ENCODE results near the gene KCNG1.

Gene KCNG1

GRCh38 chr20:51011479-51011878, 11.4 kb downstream of the KCNG1 start:
- DNase-seq: no peak

GRCh38 chr20:51010932-51011331, 12.0 kb downstream of the KCNG1 start:
- DNase-seq: no peak

- DNase-seq: no peak
Measured at GRCh38 chr20:51010043-51010365, 12.9 kb downstream of the KCNG1 start.

- no peak for DNase-seq
Measured at GRCh38 chr20:51009303-51010042, 13.4 kb downstream of the KCNG1 start.

GRCh38 chr20:51008718-51009117, 14.2 kb downstream of the KCNG1 start:
- no peak for DNase-seq

- no peak for DNase-seq
Measured at GRCh38 chr20:51005214-51005613, 17.7 kb downstream of the KCNG1 start.

- no peak for DNase-seq
Measured at GRCh38 chr20:51004781-51005180, 18.1 kb downstream of the KCNG1 start.

- DNase-seq: no peak
Measured at GRCh38 chr20:51004305-51004727, 18.6 kb downstream of the KCNG1 start.

GRCh38 chr20:51003753-51004152, 19.2 kb downstream of the KCNG1 start:
- no peak for DNase-seq

GRCh38 chr20:51002633-51003032, 20.3 kb downstream of the KCNG1 start:
- DNase-seq: no peak

- no peak for DNase-seq
Measured at GRCh38 chr20:51001430-51002265, 21.3 kb downstream of the KCNG1 start.

- DNase-seq: no peak
Measured at GRCh38 chr20:50999355-50999754, 23.6 kb downstream of the KCNG1 start.

- DNase-seq: no peak
Measured at GRCh38 chr20:50996901-50997865, 25.7 kb downstream of the KCNG1 start.

GRCh38 chr20:50995506-50995905, 27.4 kb downstream of the KCNG1 start:
- no peak for DNase-seq

GRCh38 chr20:50993876-50994275, 29.0 kb downstream of the KCNG1 start:
- DNase-seq: no peak

GRCh38 chr20:50992733-50993457, 30.0 kb downstream of the KCNG1 start:
- DNase-seq: peak in 1 of 2 donors; percentile 7

GRCh38 chr20:50992336-50992732, 30.6 kb downstream of the KCNG1 start:
- DNase-seq: no peak

- no peak for DNase-seq
Measured at GRCh38 chr20:50991076-50991475, 31.8 kb downstream of the KCNG1 start.

- peak; percentile 1 to 70 for DNase-seq
Measured at GRCh38 chr20:50987493-50988210, 35.3 kb downstream of the KCNG1 start.

GRCh38 chr20:50983321-50983720, 39.6 kb downstream of the KCNG1 start:
- DNase-seq: no peak

- no peak for DNase-seq
Measured at GRCh38 chr20:50982363-50982762, 40.5 kb downstream of the KCNG1 start.

GRCh38 chr20:50981714-50982048, 41.2 kb downstream of the KCNG1 start:
- DNase-seq: no peak
